A673 (cell line): ENCODE data around the gene GPS1. TPM values are rescaled to one million over a fixed set of nuclear protein-coding genes. Genes with fewer than 3 reads are reported as not detected.

Experiments used
- BruUV-seq: library from RNA; stranded (reverse); fragments of 400-500 nt; replicated peaks from 2 replicates; lab custom pipeline; 2021; lab: Mats Ljungman, UMichigan
- CTCF ChIA-PET: fragments of 300-600 bp; sonication (Branson Sonifier 250); formaldehyde crosslinking; loops from one replicate; lab custom pipeline; 2022; ENCODE audit warnings: antibody characterized with exemption; lab: Charles Lee
- POLR2A ChIA-PET: fragments of 300-600 bp; sonication (Branson Sonifier 250); formaldehyde crosslinking; loops from one replicate; lab custom pipeline; 2022; ENCODE audit warnings: antibody characterized with exemption; ENCODE audit not compliant: low non-redundant PET; lab: Charles Lee
- DNase-seq: peaks from one replicate; pipeline ENCODE4 v3.0.0-alpha.2; 2015; ENCODE audit warnings: low spot score
- H3K27ac ChIP-seq: fragments of 200-600 bp; sonication (generic); 2 replicates; pipeline ENCODE4 v1.5.1; 2016; ENCODE audit warnings: mixed run types, low read depth, mild to moderate bottlenecking, mixed read lengths, antibody characterized with exemption, low read length; ENCODE audit not compliant: poor library complexity, severe bottlenecking
- H3K27me3 ChIP-seq: fragments of 200-600 bp; sonication (generic); replicated peaks from 2 replicates; pipeline ENCODE4 v1.6.1; 2017; ENCODE audit warnings: mixed run types, low read depth, mild to moderate bottlenecking, mixed read lengths, antibody characterized with exemption, low read length; ENCODE audit not compliant: insufficient read depth, poor library complexity
- H3K36me3 ChIP-seq: fragments of 200-600 bp; sonication (generic); 2 replicates; pipeline ENCODE4 v1.6.1; 2016; ENCODE audit warnings: mixed run types, mild to moderate bottlenecking, mixed read lengths, antibody characterized with exemption, low read length; ENCODE audit not compliant: insufficient read depth, poor library complexity, severe bottlenecking
- H3K4me1 ChIP-seq: fragments of 200-600 bp; sonication (generic); 2 replicates; pipeline ENCODE4 v1.6.1; 2017; ENCODE audit warnings: mixed run types, mild to moderate bottlenecking, mixed read lengths, antibody characterized with exemption, low read length; ENCODE audit not compliant: insufficient read depth, poor library complexity, severe bottlenecking
- H3K4me3 ChIP-seq: fragments of 200-600 bp; sonication (generic); 2 replicates; pipeline ENCODE4 v1.5.1; 2016; ENCODE audit warnings: low read depth, mixed run types, mild to moderate bottlenecking, mixed read lengths, low read length; ENCODE audit not compliant: poor library complexity, severe bottlenecking
- H3K9me3 ChIP-seq: fragments of 200-600 bp; sonication (generic); 2 replicates; pipeline ENCODE4 v1.6.1; 2016; ENCODE audit warnings: mixed run types, low read depth, mild to moderate bottlenecking, mixed read lengths, antibody characterized with exemption, low read length; ENCODE audit not compliant: poor library complexity, severe bottlenecking
- CTCF ChIP-seq: fragments of 300-800, 200-600 bp; sonication (generic); conservative IDR thresholded peaks from 2 replicates; pipeline ENCODE4 v1.5.1; 2017; ENCODE audit warnings: low read depth, mild to moderate bottlenecking, antibody characterized with exemption, low read length, moderate library complexity, mixed read lengths
- EZH2 ChIP-seq: fragments of 200-600 bp; sonication (generic); IDR thresholded peaks from 2 replicates; pipeline ENCODE4 v1.6.1; 2017; ENCODE audit warnings: borderline replicate concordance, low read depth, mild to moderate bottlenecking, mixed read lengths, antibody characterized with exemption, low read length; ENCODE audit not compliant: poor library complexity, severe bottlenecking
- intact Hi-C: fragments of 100-400 bp; cut with micrococcal nuclease; formaldehyde crosslinking; loops from one replicate; pipeline ENCODE4 v1.10.0; 2022; ENCODE audit not compliant: unreplicated experiment
- total RNA-seq: library from RNA; stranded (reverse); gene quantifications from 2 replicates; pipeline ENCODE4 v1.2.3, GENCODE V29; 2021

Gene GPS1
- total RNA-seq, 1 experiment from 2014 or later: 162 TPM

- peaks cover 7% of the 10 kb centered on the region for H3K4me1 ChIP-seq
- ChIA-PET POLR2A (no interaction called here), CTCF (interaction anchor here (1.3 to 1.6 kb wide), 2 partner anchors 9 to 123 kb away, joined by 7 to 19 read pairs; no protein-coding TSS in a partner anchor)
- no peak for TF ChIP-seq EZH2
- intact Hi-C loops: loop anchor here (5.0 kb wide), 1 partner anchor 121 kb away; no protein-coding TSS in a partner anchor
- peak within 1 kb of the TSS; percentile 62 for H3K27ac ChIP-seq
- H3K9me3 ChIP-seq: no peaks in the 10 kb centered on the region
- H3K36me3 ChIP-seq: peaks cover 5% of the 10 kb centered on the region
- no TSS peak for BruUV-seq
- DNase-seq: peak; percentile 70
- peak within 1 kb of the TSS; percentile 67 for H3K4me3 ChIP-seq
- no peaks in the 10 kb centered on the region for H3K27me3 ChIP-seq
These were observed 20.3 kb upstream of the GPS1 start, which contains the start of gene RAC3 for GRCh38 chr17:82031303-82031884. Gene RAC3 (plus strand): TSS chr17:82031678. CDS start chr17:82031762, 84 bp downstream.

- Histone ChIP-seq H3K27ac (no peak overlapping the region), H3K27me3 (no peaks in the 10 kb centered on the region), H3K36me3 (peaks cover 3% of the 10 kb centered on the region), H3K9me3 (no peaks in the 10 kb centered on the region), H3K4me3 (peak overlapping the region; percentile 67), H3K4me1 (peaks cover 11% of the 10 kb centered on the region)
- intact Hi-C loops: loop anchor here (5.0 kb wide), 1 partner anchor 120 kb away; no protein-coding TSS in a partner anchor
- ChIA-PET CTCF (no interaction called here), POLR2A (no interaction called here)
- TF ChIP-seq EZH2: no peak
- TF ChIP-seq CTCF: no peak
- no peak for DNase-seq
- BruUV-seq: no TSS peak
These were observed 19.6 kb upstream of the GPS1 start for GRCh38 chr17:82031885-82032627.

DNA sequence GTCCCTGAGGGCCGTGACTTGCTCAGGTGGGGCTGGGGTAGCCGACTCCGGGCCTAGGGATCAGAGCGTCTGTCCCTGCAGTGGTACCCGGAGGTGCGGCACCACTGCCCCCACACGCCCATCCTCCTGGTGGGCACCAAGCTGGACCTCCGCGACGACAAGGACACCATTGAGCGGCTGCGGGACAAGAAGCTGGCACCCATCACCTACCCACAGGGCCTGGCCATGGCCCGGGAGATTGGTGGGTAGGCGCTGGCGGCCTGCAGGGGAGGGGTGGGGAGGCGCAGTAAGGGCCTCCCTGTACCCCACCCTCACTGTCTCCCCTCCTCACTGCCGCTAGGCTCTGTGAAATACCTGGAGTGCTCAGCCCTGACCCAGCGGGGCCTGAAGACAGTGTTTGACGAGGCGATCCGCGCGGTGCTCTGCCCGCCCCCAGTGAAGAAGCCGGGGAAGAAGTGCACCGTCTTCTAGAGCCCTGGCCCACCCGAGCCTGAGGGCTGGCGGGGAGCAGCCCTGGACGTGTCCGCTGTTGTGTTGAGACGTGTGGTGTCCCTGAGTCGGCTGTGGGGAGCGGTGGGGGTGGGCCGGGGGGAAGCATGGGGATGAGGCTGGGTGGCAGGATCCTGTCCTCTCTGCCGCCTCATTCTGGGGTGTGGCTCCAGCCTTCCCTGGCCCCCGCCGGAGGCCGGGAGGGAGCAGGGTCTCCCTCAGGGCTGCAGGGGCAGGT is 18.2 kb upstream of the GPS1 start:
- no TSS peak for BruUV-seq
- Histone ChIP-seq H3K9me3 (no peaks in the 10 kb centered on the region), H3K27me3 (no peaks in the 10 kb centered on the region), H3K27ac (no peak overlapping the region), H3K4me1 (peaks cover 11% of the 10 kb centered on the region), H3K36me3 (no peaks in the 10 kb centered on the region), H3K4me3 (no peak overlapping the region)
- POLR2A ChIA-PET: no interaction called here
- TF ChIP-seq CTCF (no peak), EZH2 (no peak)
- CTCF ChIA-PET: no interaction called here
- intact Hi-C loops: loop anchor here (5.0 kb wide), 1 partner anchor 119 kb away; no protein-coding TSS in a partner anchor
- no peak for DNase-seq
